GM19240 (cell line): ENCODE results near the gene PDE7B.

Source experiments
- DNase-seq: peaks from one replicate; pipeline ENCODE4 v3.0.0; 2011; ENCODE audit warnings: low spot score; ENCODE audit not compliant: insufficient read length

PDE7B gene

DNA sequence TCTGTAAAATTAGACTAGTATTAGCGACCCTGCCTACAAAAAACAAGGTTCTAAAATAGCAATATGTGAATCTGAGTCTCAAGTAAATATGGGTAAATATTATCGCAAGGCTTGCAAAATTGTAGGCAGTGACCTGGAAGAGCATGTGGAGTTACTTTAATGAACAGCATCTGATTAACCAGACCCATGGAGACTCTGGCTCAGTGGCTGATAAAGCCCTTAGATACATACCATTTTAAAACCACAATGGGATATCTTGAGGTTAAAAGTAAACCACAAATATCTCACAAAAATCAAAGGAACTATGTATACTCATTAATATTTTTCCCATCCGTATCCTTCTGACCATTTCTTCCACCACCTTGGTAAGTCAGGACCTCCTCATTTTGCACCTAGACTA is 211.6 kb downstream of the PDE7B start:
- no peak for DNase-seq

- DNase-seq, result no peak
Measured at GRCh38 chr6:136066005-136066404, 214.5 kb downstream of the PDE7B start.

DNA sequence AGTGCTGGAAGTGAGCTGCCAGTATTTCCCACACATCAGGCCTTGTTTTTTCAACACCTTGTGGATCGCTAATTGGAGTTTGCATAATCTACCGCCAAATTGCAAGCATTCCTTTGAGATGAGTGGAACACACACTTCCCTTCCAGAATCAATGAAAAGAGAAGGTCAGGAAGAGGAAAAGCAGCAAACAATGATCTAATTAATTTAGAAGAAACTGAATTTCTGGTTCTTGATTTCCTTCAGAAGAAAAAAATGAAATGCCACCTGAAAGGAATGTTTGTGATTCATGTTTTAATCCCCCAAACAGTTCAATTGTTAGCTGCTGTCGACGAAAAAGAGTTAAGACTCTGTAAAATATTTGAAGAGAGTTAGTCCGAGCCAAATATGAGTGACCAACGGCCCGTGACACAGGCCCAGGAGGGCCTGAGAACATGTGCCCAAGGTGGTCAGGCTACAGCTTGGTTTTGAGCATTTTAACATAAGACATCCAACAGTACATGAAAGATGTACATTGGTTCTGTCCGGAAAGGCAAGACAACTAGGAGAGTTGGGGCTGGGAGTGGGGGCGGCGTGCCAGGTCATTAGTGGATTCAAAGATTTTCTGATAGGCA is 216.3 kb downstream of the PDE7B start:
- DNase-seq, result no peak

GRCh38 chr6:136069119-136069518 is 217.6 kb downstream of the PDE7B start:
- no peak for DNase-seq

DNA sequence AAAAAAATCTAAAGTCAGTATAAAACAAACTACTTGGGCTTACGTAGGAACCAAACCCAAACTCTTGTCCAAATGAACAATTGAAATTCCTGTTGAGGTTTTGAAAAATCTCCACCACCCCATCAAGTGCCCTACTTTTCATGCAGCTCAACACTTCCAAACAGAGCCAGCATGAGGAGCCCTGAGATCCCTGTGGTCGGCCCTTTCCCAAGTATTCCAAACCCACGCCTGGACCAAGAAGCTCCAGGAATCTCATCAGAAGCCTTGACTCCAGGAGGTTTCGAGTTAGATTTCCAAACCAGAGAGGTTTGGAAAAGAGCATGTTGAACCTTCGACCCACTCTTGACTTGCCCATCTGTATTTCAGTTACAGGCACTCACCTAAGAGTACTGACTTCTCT is 219.3 kb downstream of the PDE7B start:
- no peak for DNase-seq

DNA sequence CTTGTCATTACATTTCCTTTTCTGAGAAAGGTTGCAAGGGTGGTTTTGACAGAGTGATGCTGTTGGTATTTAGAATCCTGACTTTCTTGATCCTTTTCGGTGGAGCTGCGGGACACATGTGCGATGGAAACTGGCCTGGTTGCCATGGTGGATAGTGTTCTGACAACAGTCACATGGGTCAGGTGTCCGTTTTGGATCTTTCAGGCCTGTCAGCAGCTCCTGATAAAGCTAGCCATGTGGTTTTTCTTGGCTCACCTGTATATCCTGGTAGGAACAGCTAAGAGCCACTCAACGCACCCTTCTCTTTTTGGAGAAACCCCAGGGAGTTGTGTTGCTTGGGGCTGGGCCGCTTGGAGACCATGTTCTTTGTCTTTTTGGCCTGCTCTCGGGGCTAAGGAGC is 221.2 kb downstream of the PDE7B start:
- DNase-seq, result no peak

DNA sequence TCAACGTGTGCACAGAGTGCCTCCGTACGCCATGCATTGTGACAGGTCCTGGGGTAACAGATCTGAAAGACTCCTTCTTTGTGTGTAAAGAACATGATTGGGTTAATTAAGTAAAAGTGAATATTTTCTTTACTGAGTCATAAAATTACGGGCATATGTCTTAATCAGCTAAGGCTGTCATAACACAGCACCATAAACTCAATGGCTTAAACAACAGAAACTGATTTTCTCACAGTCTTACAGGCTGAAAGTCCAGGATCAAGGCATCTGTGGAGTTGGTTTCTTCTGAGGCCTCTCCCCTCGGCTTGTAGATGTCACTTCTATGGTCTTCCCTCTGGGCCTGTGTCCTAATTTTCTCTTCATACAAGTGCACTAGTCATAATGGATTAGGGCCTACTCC is 221.7 kb downstream of the PDE7B start:
- DNase-seq, result no peak

GRCh38 chr6:136076496-136076895 is 225.0 kb downstream of the PDE7B start:
- DNase-seq, result no peak

- DNase-seq, result no peak
Measured at GRCh38 chr6:136077834-136078576, 226.5 kb downstream of the PDE7B start.

DNA sequence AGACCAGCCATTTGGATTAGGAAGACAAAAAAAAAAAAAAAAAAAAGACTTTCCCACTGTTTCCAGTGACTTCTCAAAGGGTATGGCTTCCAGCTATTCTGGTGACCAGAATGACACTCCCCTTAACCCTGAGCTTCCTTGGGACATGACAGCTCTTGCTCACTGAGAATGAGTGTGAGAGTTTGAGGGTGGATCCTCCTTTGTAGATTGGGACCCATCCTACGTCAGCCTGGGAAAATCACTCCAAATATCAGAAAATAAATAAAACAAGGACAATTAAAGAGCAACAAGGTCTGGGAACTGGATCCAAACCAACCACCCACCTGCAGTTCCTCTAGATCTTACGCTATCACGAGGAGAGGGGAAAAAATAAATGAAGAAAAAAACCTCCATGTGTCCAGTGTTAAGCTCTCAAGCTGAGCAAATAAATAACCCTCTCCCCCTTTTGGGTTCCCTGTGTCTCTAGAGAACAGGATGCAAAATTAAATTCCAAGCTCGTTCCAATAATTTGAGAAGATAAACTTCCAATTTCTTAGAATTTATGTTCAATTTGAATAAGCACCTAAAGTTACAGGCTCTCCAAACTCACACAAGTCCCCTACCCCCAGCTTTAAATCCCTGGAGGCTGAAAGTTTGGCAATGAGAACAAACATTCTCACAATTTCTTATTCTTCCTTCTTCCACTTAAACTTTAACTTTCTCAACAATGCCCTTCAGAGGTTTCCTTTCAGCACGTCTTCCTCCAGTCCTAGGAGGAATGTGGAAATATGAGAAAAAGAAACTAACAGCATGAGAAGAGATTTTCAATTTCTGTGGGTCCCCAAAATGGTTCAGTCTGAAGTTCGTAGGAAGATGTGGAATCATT is 228.4 kb downstream of the PDE7B start:
- DNase-seq, result no peak

DNA sequence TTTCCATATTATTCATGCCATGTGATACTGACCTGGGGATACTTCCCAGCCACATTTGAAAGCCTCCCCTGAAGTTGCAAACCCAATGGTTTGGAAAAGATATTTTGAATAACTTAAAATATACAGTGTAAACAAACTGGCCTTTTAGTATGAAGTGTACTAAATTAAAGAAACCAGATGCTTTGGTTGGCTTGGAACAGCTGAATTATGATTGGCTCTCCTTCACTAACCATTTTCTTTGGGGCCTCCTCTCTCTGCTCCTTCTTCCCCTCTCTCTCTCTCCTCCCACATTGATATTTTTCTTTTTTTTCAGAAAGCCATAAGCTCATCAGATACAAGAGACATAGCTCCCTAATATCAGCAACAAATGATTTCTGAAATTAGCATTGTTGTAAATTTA is 232.0 kb downstream of the PDE7B start:
- DNase-seq, result no peak

DNA sequence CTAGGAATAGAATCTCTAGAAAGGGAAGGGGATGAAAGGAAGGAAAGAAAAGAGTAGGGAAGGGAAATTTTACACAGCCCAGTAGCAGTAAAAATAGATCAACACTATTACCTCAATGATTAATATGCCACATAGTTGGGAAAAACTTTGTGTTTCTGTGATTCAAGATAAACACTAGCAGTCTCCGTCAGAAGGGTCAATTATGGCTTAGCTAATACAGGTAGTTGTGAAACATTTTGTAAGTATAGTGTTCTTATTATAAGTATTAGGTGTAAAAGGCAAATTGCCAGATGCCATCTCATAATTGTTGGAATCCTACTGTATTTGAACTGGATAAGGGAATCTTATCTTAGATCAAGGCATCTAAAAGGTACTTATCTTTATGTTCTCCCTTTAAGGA is 232.9 kb downstream of the PDE7B start:
- DNase-seq, result no peak

- no peak for DNase-seq
Measured at GRCh38 chr6:136085370-136086115, 234.0 kb downstream of the PDE7B start.

DNA sequence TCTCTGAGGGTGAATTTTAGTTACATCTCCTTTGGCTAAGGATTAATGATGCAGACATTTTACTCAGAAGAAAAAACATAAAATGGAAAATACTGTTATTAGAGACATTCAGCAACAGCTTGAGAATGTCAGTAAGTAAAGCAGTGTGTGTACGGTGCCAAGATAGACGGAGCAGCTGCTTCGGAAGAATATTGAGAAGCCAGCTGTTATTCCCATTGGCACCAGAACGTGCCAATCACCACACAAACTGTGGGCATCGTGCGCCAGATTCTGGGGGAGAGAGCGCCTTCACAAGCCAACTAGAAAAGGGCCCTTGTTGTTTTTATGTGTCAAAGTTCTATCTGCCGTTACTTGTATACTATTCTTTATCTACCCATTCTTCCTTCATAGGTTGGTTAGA is 235.2 kb downstream of the PDE7B start:
- no peak for DNase-seq

GRCh38 chr6:136087986-136088385 is 236.5 kb downstream of the PDE7B start:
- DNase-seq, result no peak

- DNase-seq, result no peak
Measured at GRCh38 chr6:136088693-136089092, 237.2 kb downstream of the PDE7B start.

DNA sequence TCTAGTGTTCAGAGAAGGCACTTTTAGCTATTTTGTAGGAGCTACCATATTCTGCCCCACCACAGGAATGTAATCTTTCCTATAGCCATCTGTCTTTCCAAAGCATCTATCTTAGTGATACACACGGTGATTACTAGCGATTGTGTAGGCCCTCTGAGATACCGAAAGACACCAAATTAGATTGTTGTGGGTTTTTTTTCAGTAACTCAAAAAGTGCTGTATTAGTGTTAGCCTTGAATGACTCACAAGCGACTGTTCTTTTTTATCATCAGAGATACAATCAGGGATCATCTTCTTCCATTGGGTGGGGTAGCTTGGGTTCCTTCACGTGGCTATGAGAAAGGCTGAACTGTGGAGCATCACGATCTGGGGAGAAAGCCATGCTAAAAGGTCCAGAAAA is 238.4 kb downstream of the PDE7B start:
- DNase-seq, result no peak

- DNase-seq, result no peak
Measured at GRCh38 chr6:136090929-136091328, 239.4 kb downstream of the PDE7B start.

- no peak for DNase-seq
Measured at GRCh38 chr6:136092897-136093296, 241.4 kb downstream of the PDE7B start.

DNA sequence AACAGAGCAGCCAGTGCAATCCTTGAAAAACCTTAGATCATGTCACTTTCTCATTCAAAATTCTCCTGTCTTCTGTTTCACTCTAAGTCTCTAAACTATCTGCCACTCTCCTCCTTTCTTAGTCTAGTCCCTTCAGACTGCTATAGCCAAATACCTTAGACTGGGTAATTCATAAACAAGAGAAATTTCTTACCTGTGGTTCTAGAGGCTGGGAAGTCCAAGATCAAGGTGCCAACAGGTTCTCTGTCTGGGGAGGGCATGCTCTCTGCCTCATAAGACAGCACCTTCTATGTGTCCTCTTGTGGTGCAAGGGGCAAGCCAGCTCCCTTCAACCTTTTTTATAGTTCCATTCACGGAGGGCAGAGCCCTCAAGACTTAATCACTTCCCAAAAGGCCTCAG is 242.3 kb downstream of the PDE7B start:
- no peak for DNase-seq

- no peak for DNase-seq
Measured at GRCh38 chr6:136094812-136095211, 243.3 kb downstream of the PDE7B start.

DNA sequence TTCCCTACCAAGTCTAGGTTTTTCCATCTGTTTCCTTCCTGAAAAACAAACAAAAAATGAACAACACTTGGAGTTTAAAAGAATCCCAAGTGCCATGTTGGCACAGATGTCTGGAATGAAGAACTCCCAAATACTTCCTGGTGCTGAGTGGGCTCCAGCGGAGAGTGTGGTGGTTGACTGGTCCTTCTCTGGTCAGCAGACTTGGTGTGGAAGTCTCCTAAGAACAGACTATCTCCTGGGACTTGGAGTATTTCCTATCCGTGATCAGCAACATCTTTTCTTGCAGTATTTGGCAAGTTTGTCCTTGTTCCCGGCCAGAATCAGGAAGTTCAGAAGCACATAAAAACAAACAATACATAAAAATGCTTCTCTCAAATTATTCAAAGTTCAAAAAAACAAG is 244.5 kb downstream of the PDE7B start:
- no peak for DNase-seq
